Measurements from ENCODE around the gene HBS1L. TPM values are rescaled to one million over a fixed set of nuclear protein-coding genes. Genes with fewer than 3 reads are reported as not detected.

Gene HBS1L
- total and polyA plus RNA-seq, 10 of the 15 experiments (the other 5 are each of a cell fraction or from before 2014, with no cell fraction given): 58.7 to 142 (median 78.8) TPM

- no peak for TF ChIP-seq POLR2AphosphoS5 (IDR thresholded peaks at IDR 0.05; ENCODE audit: low read length)
- TF ChIP-seq SMARCA5 (IDR thresholded peaks at IDR 0.05): no peak
- TF ChIP-seq E2F8 (IDR thresholded peaks at IDR 0.05; ENCODE audit: low read depth, partially characterized antibody): no peak
- TF ChIP-seq POLR2AphosphoS2 (IDR thresholded peaks at IDR 0.05; ENCODE audit: low read depth, low read length): no peak
- no peak for TF ChIP-seq HCFC1 (IDR thresholded peaks at IDR 0.05; ENCODE audit: low read length)
- no peak for TF ChIP-seq ZNF207 (IDR thresholded peaks at IDR 0.05; ENCODE audit: borderline replicate concordance)
- TF ChIP-seq GABPA (IDR thresholded peaks at IDR 0.05; ENCODE audit: low read depth): no peak
- TF ChIP-seq TARDBP (IDR thresholded peaks at IDR 0.05; ENCODE audit: borderline replicate concordance): no peak
- no peak for TF ChIP-seq FOXM1 (IDR thresholded peaks at IDR 0.05; ENCODE audit: low read depth, low read length)
- no peak for TF ChIP-seq ZNF687 (IDR thresholded peaks at IDR 0.05)
- no peak for TF ChIP-seq ESRRA (IDR thresholded peaks at IDR 0.05; ENCODE audit: low read length)
- TF ChIP-seq RELB (IDR thresholded peaks at IDR 0.05; ENCODE audit: low read depth): 0 out of 2 replicates have a peak, but pooled peaks have one; percentile 13
- no peak for TF ChIP-seq SREBF2 (IDR thresholded peaks at IDR 0.05; ENCODE audit: low read length)
- TF ChIP-seq SUPT20H (IDR thresholded peaks at IDR 0.05; ENCODE audit: borderline replicate concordance, control insufficient read depth, low read depth, low read length): no peak
- TF ChIP-seq KDM1A (IDR thresholded peaks at IDR 0.05; ENCODE audit: borderline replicate concordance): no peak
- TF ChIP-seq IRF5 (IDR thresholded peaks at IDR 0.05; ENCODE audit: borderline replicate concordance): no peak
- no peak for TF ChIP-seq BMI1 (IDR thresholded peaks at IDR 0.05; ENCODE audit: borderline replicate concordance)
- TF ChIP-seq MTA2 (IDR thresholded peaks at IDR 0.05; ENCODE audit: low read depth): peak; percentile 38; the same call in 1 of the 2 replicates
- no peak for TF ChIP-seq EZH2 (IDR thresholded peaks at IDR 0.05; ENCODE audit: borderline replicate concordance, control insufficient read depth, low read depth, low read length)
- TF ChIP-seq GATAD2B (conservative IDR thresholded peaks at IDR 0.05; ENCODE audit: low read depth): no peak
- no peak for TF ChIP-seq KLF5 (IDR thresholded peaks at IDR 0.05; ENCODE audit: partially characterized antibody)
- no peak for TF ChIP-seq HDAC2 (IDR thresholded peaks at IDR 0.05)
- no peak for TF ChIP-seq SIN3A (IDR thresholded peaks at IDR 0.05; ENCODE audit: low read depth, low read length)
- no peak for TF ChIP-seq MTA3 (IDR thresholded peaks at IDR 0.05; ENCODE audit: borderline replicate concordance, low read length)
Observed at GRCh38 chr6:135075018-135075417, 20.4 kb upstream of the HBS1L start (continued).

Measured in GM12878 (cell line).